HL-60 (cell line): ENCODE results near the gene COL6A3.

Experiments used
- GABPA ChIP-seq: IDR thresholded peaks from 2 replicates; pipeline ENCODE4 v1.6.1; 2012; ENCODE audit warnings: low read depth
- POLR2AphosphoS5 ChIP-seq: IDR thresholded peaks from 2 replicates; pipeline ENCODE4 v1.6.1; 2012; ENCODE audit warnings: low read depth
- TF ChIP-seq, protein P1 (sequence below): IDR thresholded peaks from one replicate; pipeline ENCODE4 v1.5.1; 2011; ENCODE audit warnings: low read length, control low read depth, inconsistent platforms; ENCODE audit not compliant: insufficient read depth

DNA sequence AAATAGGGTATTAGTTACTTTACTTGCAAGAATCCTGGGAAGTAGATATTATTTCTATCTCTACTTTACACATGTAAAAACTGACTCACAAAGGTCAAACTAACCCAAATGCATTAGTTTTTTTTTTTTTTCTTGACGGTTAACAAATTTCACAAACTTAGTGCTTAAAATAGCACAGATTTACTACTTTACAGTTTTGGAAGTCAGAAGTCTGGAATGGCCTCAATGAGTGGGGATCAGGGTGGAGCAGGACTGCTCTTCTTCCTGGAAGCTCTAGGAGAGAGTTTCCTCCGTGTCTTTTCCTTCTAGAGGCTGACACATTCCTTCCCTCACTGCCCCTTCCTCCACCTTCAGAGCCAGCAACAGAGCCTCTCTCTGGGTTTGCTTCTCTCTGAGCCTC lies 117.2 kb downstream of the COL6A3 start:
- TF ChIP-seq, protein P1, sequence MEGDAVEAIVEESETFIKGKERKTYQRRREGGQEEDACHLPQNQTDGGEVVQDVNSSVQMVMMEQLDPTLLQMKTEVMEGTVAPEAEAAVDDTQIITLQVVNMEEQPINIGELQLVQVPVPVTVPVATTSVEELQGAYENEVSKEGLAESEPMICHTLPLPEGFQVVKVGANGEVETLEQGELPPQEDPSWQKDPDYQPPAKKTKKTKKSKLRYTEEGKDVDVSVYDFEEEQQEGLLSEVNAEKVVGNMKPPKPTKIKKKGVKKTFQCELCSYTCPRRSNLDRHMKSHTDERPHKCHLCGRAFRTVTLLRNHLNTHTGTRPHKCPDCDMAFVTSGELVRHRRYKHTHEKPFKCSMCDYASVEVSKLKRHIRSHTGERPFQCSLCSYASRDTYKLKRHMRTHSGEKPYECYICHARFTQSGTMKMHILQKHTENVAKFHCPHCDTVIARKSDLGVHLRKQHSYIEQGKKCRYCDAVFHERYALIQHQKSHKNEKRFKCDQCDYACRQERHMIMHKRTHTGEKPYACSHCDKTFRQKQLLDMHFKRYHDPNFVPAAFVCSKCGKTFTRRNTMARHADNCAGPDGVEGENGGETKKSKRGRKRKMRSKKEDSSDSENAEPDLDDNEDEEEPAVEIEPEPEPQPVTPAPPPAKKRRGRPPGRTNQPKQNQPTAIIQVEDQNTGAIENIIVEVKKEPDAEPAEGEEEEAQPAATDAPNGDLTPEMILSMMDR, result no peak
- TF ChIP-seq POLR2AphosphoS5 (no peak), GABPA (no peak)
